ENCODE measurements around the gene PXDC1.
"Not testable (repeated sequence)": the region's sequence is repeated elsewhere in the genome, so short reads cannot be mapped to it uniquely, and the experiment has no call there.

PXDC1 gene

GRCh38 chr6:3697609-3698008, 53.9 kb downstream of the PXDC1 start:
- no peak for TF ChIP-seq Cebpa-rat (IDR thresholded peaks at IDR 0.05)
- 0 out of 2 replicates have a peak, but pooled peaks cover 3% of the 10 kb centered on the region for H3K9me3 ChIP-seq
- H4K20me1 ChIP-seq: no peaks in the 10 kb centered on the region

DNA sequence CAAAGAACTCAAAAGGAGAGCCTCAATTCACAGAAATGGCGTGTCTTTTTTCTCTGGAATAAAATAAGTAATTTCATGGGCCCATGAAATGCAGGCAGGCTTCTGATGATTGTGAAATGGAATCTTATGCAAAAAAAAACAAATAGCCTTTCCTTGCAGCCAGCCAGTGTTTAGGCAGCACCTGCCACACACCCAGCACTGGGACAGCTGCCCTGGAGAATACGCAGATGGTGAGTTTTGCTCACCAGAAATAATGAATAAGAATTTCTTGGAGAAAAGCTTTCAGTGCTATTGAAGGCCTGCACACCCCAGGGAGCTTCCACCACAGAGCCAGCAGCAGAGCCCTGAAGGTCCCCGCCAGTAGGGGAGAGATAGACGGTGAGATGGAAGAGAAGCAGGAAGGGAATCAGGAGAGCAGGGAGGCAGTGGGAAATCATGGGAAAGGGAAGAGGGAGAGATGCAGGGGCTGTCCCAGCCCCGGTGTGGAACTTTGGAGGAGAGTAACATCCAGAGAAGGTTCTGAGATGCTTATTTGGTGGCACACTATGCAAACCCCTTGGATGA, 54.9 kb downstream of the PXDC1 start:
- H3K4me2 ChIP-seq: no peak overlapping the region
- H3K9me3 ChIP-seq: 0 out of 2 replicates have a peak, but pooled peaks cover 3% of the 10 kb centered on the region
- no peaks in the 10 kb centered on the region for H4K20me1 ChIP-seq
- H3K9ac ChIP-seq: no peak overlapping the region
- H3K27me3 ChIP-seq: no peaks in the 10 kb centered on the region
- no peak for TF ChIP-seq Cebpa-rat (IDR thresholded peaks at IDR 0.05)
- no peak overlapping the region for H3K27ac ChIP-seq
- no peak overlapping the region for H3K4me3 ChIP-seq
- no peaks in the 10 kb centered on the region for H3K4me1 ChIP-seq
- no peaks in the 10 kb centered on the region for H3K36me3 ChIP-seq

More at GRCh38 chr6:3697609-3698008, 53.9 kb downstream of the PXDC1 start:
- H3K36me3 ChIP-seq: no peaks in the 10 kb centered on the region
- H3K27me3 ChIP-seq: no peaks in the 10 kb centered on the region
- no peak overlapping the region for H3K27ac ChIP-seq
- no peak overlapping the region for H3K4me2 ChIP-seq
- no peak overlapping the region for H3K4me3 ChIP-seq
- no peak overlapping the region for H3K9ac ChIP-seq
- H3K4me1 ChIP-seq: no peaks in the 10 kb centered on the region

DNA sequence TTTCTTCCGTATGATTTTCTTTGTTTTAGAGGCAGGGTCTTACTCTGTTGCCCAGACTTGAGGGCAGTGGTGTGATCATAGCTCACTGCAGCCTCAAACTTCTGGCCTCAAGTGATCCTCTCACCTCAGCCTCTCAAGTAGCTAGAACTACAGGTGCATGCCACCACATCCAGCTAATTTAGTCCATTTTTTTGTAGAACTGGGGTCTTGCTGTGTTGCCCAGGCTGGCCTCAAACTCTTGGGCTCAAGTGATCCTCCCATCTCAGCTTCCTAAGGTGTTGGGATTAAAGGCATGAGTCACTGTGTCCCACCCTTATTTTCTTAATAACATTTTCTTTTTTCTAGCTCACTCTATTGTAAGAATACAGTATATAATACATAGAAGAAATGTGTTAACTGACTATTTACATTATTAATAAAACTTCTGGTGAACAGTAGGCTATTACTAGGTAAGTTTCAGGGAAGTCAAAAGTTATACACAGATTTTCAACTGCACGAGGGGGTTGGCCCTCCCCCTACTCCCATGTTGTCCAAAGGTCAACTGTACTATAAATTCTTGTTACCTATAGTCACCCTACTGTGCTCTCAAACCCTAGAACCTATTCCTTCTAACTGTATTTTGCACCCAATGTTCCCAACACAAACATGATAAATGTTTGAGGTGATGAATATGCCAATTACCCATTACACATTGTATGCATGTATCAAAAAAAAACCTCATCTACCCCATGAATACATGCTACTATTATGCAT, 56.3 kb downstream of the PXDC1 start:
- TF ChIP-seq Cebpa-rat (IDR thresholded peaks at IDR 0.05): no peak
- H3K9me3 ChIP-seq: 0 out of 2 replicates have a peak, but pooled peaks cover 3% of the 10 kb centered on the region
- no peaks in the 10 kb centered on the region for H3K4me1 ChIP-seq
- H3K27me3 ChIP-seq: no peaks in the 10 kb centered on the region
- no peak overlapping the region for H3K9ac ChIP-seq
- no peak overlapping the region for H3K4me2 ChIP-seq
- H3K36me3 ChIP-seq: no peaks in the 10 kb centered on the region
- no peak overlapping the region for H3K4me3 ChIP-seq
- H4K20me1 ChIP-seq: no peaks in the 10 kb centered on the region
- H3K27ac ChIP-seq: no peak overlapping the region

DNA sequence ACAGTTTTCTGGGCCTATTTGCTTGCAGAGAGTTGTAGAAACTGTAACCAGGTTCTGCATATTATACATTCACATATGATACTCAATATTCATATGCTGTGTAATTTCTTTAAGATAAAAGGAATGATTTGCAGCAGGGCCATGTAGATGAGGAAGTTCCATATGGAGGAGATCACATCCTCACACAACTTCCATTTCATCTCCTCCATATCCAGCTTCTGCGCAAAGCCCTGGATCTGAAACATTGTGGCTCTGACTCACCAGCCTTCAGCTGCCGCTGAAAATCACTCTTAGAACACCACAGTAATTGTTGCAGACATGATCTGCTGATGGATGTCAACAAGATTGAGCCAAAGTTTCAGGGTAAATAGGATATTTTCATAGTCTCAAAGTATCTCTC, 57.7 kb downstream of the PXDC1 start:
- TF ChIP-seq Cebpa-rat (IDR thresholded peaks at IDR 0.05): no peak

GRCh38 chr6:3690506-3690905, 61.0 kb downstream of the PXDC1 start:
- no peak overlapping the region for H3K4me3 ChIP-seq

More for the DNA sequence above, 57.7 kb downstream of the PXDC1 start:
- H3K36me3 ChIP-seq: no peaks in the 10 kb centered on the region
- H3K4me1 ChIP-seq: no peaks in the 10 kb centered on the region
- H3K4me3 ChIP-seq: no peak overlapping the region
- H3K9ac ChIP-seq: no peak overlapping the region
- no peak overlapping the region for H3K4me2 ChIP-seq
- no peaks in the 10 kb centered on the region for H3K27me3 ChIP-seq
- H3K9me3 ChIP-seq: 0 out of 2 replicates have a peak, but pooled peaks cover 2% of the 10 kb centered on the region
- H3K27ac ChIP-seq: no peak overlapping the region
- no peaks in the 10 kb centered on the region for H4K20me1 ChIP-seq

GRCh38 chr6:3687847-3688246, 63.7 kb downstream of the PXDC1 start:
- H3K9me3 ChIP-seq: no peaks in the 10 kb centered on the region
- no peak overlapping the region for H3K27ac ChIP-seq
- H3K36me3 ChIP-seq: no peaks in the 10 kb centered on the region
- no peaks in the 10 kb centered on the region for H3K27me3 ChIP-seq
- H3K4me3 ChIP-seq: no peak overlapping the region
- no peak for TF ChIP-seq Cebpa-rat (IDR thresholded peaks at IDR 0.05)
- no peak overlapping the region for H3K9ac ChIP-seq
- H3K4me2 ChIP-seq: no peak overlapping the region
- no peaks in the 10 kb centered on the region for H3K4me1 ChIP-seq
- H4K20me1 ChIP-seq: no peaks in the 10 kb centered on the region

More at GRCh38 chr6:3690506-3690905, 61.0 kb downstream of the PXDC1 start:
- H3K27ac ChIP-seq: no peak overlapping the region
- H4K20me1 ChIP-seq: no peaks in the 10 kb centered on the region
- no peak overlapping the region for H3K9ac ChIP-seq
- no peaks in the 10 kb centered on the region for H3K4me1 ChIP-seq
- H3K36me3 ChIP-seq: no peaks in the 10 kb centered on the region
- H3K4me2 ChIP-seq: no peak overlapping the region
- no peak for TF ChIP-seq Cebpa-rat (IDR thresholded peaks at IDR 0.05)
- no peaks in the 10 kb centered on the region for H3K27me3 ChIP-seq
- H3K9me3 ChIP-seq: no peaks in the 10 kb centered on the region

GRCh38 chr6:3683331-3683730, 68.2 kb downstream of the PXDC1 start:
- Histone ChIP-seq H3K4me1 (no peaks in the 10 kb centered on the region), H3K27ac (no peak overlapping the region), H3K4me2 (no peak overlapping the region), H3K36me3 (no peaks in the 10 kb centered on the region), H3K4me3 (no peak overlapping the region), H3K9ac (no peak overlapping the region), H4K20me1 (no peaks in the 10 kb centered on the region), H3K27me3 (no peaks in the 10 kb centered on the region), H3K9me3 (peaks cover 10% of the 10 kb centered on the region)
- TF ChIP-seq Cebpa-rat (IDR thresholded peaks at IDR 0.05): no peak

- peaks cover 10% of the 10 kb centered on the region for H3K9me3 ChIP-seq
- no peak for TF ChIP-seq Cebpa-rat (IDR thresholded peaks at IDR 0.05)
- no peak overlapping the region for H3K4me3 ChIP-seq
- H3K4me2 ChIP-seq: no peak overlapping the region
- H3K27me3 ChIP-seq: no peaks in the 10 kb centered on the region
- no peaks in the 10 kb centered on the region for H3K36me3 ChIP-seq
- H3K9ac ChIP-seq: no peak overlapping the region
- H4K20me1 ChIP-seq: no peaks in the 10 kb centered on the region
- H3K4me1 ChIP-seq: no peaks in the 10 kb centered on the region
- H3K27ac ChIP-seq: no peak overlapping the region
Measured at GRCh38 chr6:3678946-3679345, 72.6 kb downstream of the PXDC1 start.

GRCh38 chr6:3677751-3678150, 73.8 kb downstream of the PXDC1 start:
- H3K36me3 ChIP-seq, H3K4me3 ChIP-seq, H3K4me1 ChIP-seq, H3K27ac ChIP-seq, H3K9ac ChIP-seq, H3K4me2 ChIP-seq, H4K20me1 ChIP-seq, H3K27me3 ChIP-seq: not testable (repeated sequence)
- H3K9me3 ChIP-seq: peaks cover 10% of the 10 kb centered on the region

- H3K4me2 ChIP-seq, H4K20me1 ChIP-seq, H3K4me3 ChIP-seq, H3K27ac ChIP-seq, H3K36me3 ChIP-seq, H3K4me1 ChIP-seq, H3K27me3 ChIP-seq, H3K9ac ChIP-seq: not testable (repeated sequence)
- peaks cover 10% of the 10 kb centered on the region for H3K9me3 ChIP-seq
Measured at GRCh38 chr6:3677351-3677750, 74.2 kb downstream of the PXDC1 start.

Measured in BLaER1 (cell line).